ENCODE results near the gene KNSTRN.

GRCh38 chr15:40352281-40352901 lies 30.1 kb upstream of the KNSTRN start:
- TF ChIP-seq, protein P1, sequence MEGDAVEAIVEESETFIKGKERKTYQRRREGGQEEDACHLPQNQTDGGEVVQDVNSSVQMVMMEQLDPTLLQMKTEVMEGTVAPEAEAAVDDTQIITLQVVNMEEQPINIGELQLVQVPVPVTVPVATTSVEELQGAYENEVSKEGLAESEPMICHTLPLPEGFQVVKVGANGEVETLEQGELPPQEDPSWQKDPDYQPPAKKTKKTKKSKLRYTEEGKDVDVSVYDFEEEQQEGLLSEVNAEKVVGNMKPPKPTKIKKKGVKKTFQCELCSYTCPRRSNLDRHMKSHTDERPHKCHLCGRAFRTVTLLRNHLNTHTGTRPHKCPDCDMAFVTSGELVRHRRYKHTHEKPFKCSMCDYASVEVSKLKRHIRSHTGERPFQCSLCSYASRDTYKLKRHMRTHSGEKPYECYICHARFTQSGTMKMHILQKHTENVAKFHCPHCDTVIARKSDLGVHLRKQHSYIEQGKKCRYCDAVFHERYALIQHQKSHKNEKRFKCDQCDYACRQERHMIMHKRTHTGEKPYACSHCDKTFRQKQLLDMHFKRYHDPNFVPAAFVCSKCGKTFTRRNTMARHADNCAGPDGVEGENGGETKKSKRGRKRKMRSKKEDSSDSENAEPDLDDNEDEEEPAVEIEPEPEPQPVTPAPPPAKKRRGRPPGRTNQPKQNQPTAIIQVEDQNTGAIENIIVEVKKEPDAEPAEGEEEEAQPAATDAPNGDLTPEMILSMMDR (IDR thresholded peaks at IDR 0.05) = no peak
- no peak for TF ChIP-seq POLR2AphosphoS5 (IDR thresholded peaks at IDR 0.05)
- TF ChIP-seq POLR2A (IDR thresholded peaks at IDR 0.05) = no peak
- TF ChIP-seq EP300 (IDR thresholded peaks at IDR 0.05) = no peak
